Kidney epithelial cell (primary cell): ENCODE measurements around the gene OSBP2. TPM values are rescaled to one million over a fixed set of nuclear protein-coding genes. Genes with fewer than 3 reads are reported as not detected.

Experiments
- DNase-seq: peaks from one replicate; pipeline ENCODE4 v3.0.0-alpha.2; 2010; ENCODE audit warnings: low read depth
- H3K27me3 ChIP-seq: 2 replicates; pipeline ENCODE4 v1.6.0; 2011; ENCODE audit warnings: low read length; ENCODE audit not compliant: control insufficient read depth, insufficient read depth
- H3K36me3 ChIP-seq: 2 replicates; pipeline ENCODE4 v1.5.1; 2011; ENCODE audit warnings: low read length; ENCODE audit not compliant: control insufficient read depth, insufficient read depth
- H3K4me3 ChIP-seq: 2 replicates; pipeline ENCODE4 v1.5.1; 2011; ENCODE audit warnings: low read depth, mild to moderate bottlenecking, control low read depth, low read length
- total RNA-seq: library from RNA; depleted of rRNA; stranded (reverse); fragments of >200 nt; gene quantifications from 2 replicates; pipeline ENCODE4 v1.2.3, GENCODE V29; 2015
- TF ChIP-seq, protein P1 (sequence below): IDR thresholded peaks from 2 replicates; pipeline ENCODE4 v1.5.1; 2011; ENCODE audit warnings: mild to moderate bottlenecking, moderate library complexity, low read length, control low read depth, inconsistent platforms; ENCODE audit not compliant: insufficient read depth, poor library complexity, severe bottlenecking

The OSBP2 gene
- total RNA-seq, 1 donor from 2014 or later = 5.0 TPM

DNA sequence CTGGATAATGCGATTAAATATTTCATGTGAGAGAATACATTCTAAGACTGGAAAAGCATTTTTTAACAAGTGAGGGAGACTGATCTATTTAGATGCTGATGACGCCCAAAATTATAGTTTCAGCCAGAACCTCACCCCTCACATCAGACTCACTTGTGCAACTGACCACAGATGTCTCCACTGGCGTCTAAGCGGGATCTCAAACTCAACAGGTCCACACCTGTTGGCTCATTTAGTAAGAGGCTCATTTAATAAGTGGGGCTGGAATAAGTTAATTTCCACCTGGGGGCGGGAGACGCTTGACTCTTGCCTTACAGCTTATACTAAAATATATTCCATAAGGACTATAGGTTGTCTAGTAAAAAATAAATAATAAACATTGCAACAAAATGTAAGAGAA lies 226.4 kb downstream of the OSBP2 start:
- no peak for DNase-seq
- H3K36me3 ChIP-seq = no peaks in the 10 kb centered on the region
- H3K4me3 ChIP-seq = no peak overlapping the region
- TF ChIP-seq, protein P1, sequence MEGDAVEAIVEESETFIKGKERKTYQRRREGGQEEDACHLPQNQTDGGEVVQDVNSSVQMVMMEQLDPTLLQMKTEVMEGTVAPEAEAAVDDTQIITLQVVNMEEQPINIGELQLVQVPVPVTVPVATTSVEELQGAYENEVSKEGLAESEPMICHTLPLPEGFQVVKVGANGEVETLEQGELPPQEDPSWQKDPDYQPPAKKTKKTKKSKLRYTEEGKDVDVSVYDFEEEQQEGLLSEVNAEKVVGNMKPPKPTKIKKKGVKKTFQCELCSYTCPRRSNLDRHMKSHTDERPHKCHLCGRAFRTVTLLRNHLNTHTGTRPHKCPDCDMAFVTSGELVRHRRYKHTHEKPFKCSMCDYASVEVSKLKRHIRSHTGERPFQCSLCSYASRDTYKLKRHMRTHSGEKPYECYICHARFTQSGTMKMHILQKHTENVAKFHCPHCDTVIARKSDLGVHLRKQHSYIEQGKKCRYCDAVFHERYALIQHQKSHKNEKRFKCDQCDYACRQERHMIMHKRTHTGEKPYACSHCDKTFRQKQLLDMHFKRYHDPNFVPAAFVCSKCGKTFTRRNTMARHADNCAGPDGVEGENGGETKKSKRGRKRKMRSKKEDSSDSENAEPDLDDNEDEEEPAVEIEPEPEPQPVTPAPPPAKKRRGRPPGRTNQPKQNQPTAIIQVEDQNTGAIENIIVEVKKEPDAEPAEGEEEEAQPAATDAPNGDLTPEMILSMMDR = no peak
- H3K27me3 ChIP-seq = peaks cover 2% of the 10 kb centered on the region

- Histone ChIP-seq H3K36me3 (no peaks in the 10 kb centered on the region), H3K4me3 (peak overlapping the region; percentile 30), H3K27me3 (peaks cover 2% of the 10 kb centered on the region)
- TF ChIP-seq, protein P1 = no peak
- DNase-seq = peak; percentile 2
These were observed 227.5 kb downstream of the OSBP2 start for GRCh38 chr22:30922151-30922611.

DNA sequence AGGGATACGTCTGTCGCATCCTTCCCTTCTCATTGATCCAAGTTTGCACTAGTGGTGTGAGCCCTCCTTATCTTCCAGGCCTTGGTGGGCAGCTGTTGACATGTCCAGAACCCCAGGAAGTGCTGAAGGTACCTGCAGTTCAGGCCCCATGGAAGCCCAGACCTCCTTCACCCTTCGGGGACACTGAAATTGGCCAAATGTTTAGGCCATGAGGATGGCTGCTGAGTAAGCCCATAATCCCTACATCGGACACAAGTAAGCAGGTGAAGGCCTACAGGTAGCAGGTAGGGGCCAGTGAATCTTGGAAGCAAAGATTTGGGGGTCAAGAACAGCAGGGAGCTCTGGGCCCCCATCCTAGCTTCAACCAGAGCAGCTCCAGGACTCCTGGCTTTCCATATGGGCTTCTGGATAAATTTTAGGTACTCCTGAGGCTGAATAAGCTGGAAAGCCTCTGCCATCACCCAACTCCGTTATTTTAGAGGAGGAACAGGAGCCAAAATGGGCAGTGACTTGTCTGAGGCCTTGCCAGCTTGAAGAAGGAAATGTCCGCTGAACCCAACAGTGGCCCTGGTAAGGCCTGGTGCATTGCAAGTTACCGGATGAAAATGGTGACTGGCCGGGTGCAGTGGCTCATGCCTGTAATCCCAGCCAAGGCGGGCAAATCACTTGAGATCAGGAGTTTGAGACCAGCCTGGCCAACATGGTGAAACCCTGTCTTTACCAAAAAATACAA lies 228.7 kb downstream of the OSBP2 start:
- Histone ChIP-seq H3K27me3 (peaks cover 2% of the 10 kb centered on the region), H3K4me3 (no peak overlapping the region), H3K36me3 (peaks cover 3% of the 10 kb centered on the region)
- no peak for DNase-seq
- TF ChIP-seq, protein P1 = no peak

DNA sequence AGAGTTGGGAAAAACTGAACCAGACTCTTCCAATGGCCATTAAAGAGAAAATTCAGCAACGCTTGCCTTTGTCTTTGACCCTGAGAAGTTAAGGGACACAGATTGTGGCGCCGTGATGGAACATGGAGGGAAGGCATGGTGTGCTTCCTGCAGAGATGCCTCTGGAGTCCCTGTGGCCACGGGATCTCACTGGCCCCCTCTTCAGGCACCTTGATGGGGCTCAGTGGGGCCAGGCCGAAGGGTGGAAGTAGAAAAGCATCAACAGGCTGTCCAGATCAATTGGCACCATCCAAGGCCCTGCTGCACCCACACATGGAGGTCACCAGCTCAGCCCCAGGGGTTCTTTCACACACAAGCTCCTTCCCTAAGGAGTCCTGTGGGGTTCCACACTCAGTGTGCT lies 231.0 kb downstream of the OSBP2 start:
- TF ChIP-seq, protein P1 = no peak
- Histone ChIP-seq H3K27me3 (peaks cover 2% of the 10 kb centered on the region), H3K4me3 (no peak overlapping the region), H3K36me3 (peaks cover 3% of the 10 kb centered on the region)
- DNase-seq = no peak

DNA sequence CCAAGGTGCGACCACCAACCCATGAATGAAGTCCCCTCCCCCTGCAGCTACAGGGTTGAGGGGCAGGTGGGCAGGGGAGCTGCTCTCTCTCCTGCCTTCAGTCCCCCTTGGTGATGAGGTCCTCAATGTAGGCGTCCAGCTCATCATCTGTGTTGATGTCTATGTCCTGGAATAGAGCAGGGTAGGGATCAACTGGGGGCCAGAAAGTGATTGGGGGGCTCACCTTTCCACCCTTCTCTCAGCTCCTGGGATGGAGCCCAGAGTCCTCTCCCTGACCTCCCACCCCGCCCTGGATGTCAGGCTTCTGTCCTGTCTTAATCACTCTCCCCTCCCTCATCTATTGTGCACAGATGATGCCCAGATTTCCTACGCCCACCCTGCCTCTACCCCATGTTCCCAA lies 232.0 kb downstream of the OSBP2 start:
- TF ChIP-seq, protein P1 = no peak
- Histone ChIP-seq H3K4me3 (no peak overlapping the region), H3K27me3 (peaks cover 2% of the 10 kb centered on the region), H3K36me3 (peaks cover 3% of the 10 kb centered on the region)
- no peak for DNase-seq

DNA sequence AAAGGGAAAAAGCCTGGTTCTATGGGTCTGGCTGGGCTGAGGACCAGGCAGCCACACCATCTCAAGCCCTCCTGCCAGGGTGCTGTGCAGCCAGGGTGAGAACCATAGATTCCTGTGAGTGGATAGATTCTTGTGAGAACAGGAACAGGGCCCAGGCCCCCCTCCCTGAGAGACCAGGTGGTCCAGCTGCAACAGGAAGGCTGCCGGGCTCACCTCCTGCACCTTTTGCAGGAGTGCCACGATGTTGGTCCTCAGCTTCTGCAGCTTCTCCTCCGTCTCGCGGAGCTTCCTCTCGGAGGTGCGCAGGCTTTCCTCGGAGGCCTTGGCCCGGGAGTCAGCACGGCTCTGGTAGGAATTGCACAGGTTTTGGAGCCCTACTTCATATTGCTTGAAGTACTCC lies 233.1 kb downstream of the OSBP2 start:
- no peak overlapping the region for H3K4me3 ChIP-seq
- no peak for DNase-seq
- H3K27me3 ChIP-seq = no peaks in the 10 kb centered on the region
- TF ChIP-seq, protein P1 = no peak
- peaks cover 5% of the 10 kb centered on the region for H3K36me3 ChIP-seq
